GM21360 (cell line): ENCODE results near the gene CADM1.
"Not testable (repeated sequence)": the region's sequence is repeated elsewhere in the genome, so short reads cannot be mapped to it uniquely, and the experiment has no call there.

Source experiments
- ATAC-seq: cut with Tn5 transposase; IDR thresholded peaks from one replicate; pipeline ENCODE4 v1.9.1; 2021; ENCODE audit warnings: mild to moderate bottlenecking, moderate library complexity; ENCODE audit not compliant: unreplicated experiment

The CADM1 gene

GRCh38 chr11:115481528-115481927 lies 22.7 kb downstream of the CADM1 start:
- ATAC-seq, result no peak

- ATAC-seq, result no peak
Measured at GRCh38 chr11:115480611-115481010, 23.6 kb downstream of the CADM1 start.

GRCh38 chr11:115477410-115477809 lies 26.8 kb downstream of the CADM1 start:
- ATAC-seq, result no peak

GRCh38 chr11:115476463-115477286 lies 27.5 kb downstream of the CADM1 start:
- no peak for ATAC-seq

- ATAC-seq, result no peak
Measured at GRCh38 chr11:115475564-115475963, 28.7 kb downstream of the CADM1 start.

GRCh38 chr11:115474306-115474705 lies 29.9 kb downstream of the CADM1 start:
- ATAC-seq, result not testable (repeated sequence)

GRCh38 chr11:115473167-115473566 lies 31.0 kb downstream of the CADM1 start:
- ATAC-seq, result no peak

- ATAC-seq, result peak; percentile 52
Measured at GRCh38 chr11:115471367-115471766, 32.8 kb downstream of the CADM1 start.

GRCh38 chr11:115470928-115471327 lies 33.3 kb downstream of the CADM1 start:
- no peak for ATAC-seq

GRCh38 chr11:115469361-115469760 lies 34.9 kb downstream of the CADM1 start:
- peak; percentile 63 for ATAC-seq

GRCh38 chr11:115466122-115466521 lies 38.1 kb downstream of the CADM1 start:
- no peak for ATAC-seq

GRCh38 chr11:115464269-115464668 lies 39.9 kb downstream of the CADM1 start:
- ATAC-seq, result no peak

- ATAC-seq, result no peak
Measured at GRCh38 chr11:115463606-115464005, 40.6 kb downstream of the CADM1 start.

GRCh38 chr11:115462757-115463156 lies 41.5 kb downstream of the CADM1 start:
- no peak for ATAC-seq

GRCh38 chr11:115462004-115462541 lies 42.1 kb downstream of the CADM1 start:
- no peak for ATAC-seq

GRCh38 chr11:115460512-115460911 lies 43.7 kb downstream of the CADM1 start:
- no peak for ATAC-seq

GRCh38 chr11:115459563-115459962 lies 44.7 kb downstream of the CADM1 start:
- no peak for ATAC-seq

GRCh38 chr11:115458877-115459276 lies 45.3 kb downstream of the CADM1 start:
- ATAC-seq, result no peak

GRCh38 chr11:115456019-115456418 lies 48.2 kb downstream of the CADM1 start:
- no peak for ATAC-seq

- no peak for ATAC-seq
Measured at GRCh38 chr11:115455613-115456012, 48.6 kb downstream of the CADM1 start.

GRCh38 chr11:115454525-115454924 lies 49.7 kb downstream of the CADM1 start:
- no peak for ATAC-seq

- ATAC-seq, result no peak
Measured at GRCh38 chr11:115453693-115454490, 50.3 kb downstream of the CADM1 start.
